GM12878 (cell line): ENCODE measurements around the gene DCAF11.

Source experiments
- CREB1 ChIP-seq: IDR thresholded peaks from 2 replicates; pipeline ENCODE4 v1.6.1; 2012; ENCODE audit warnings: low read depth, mild to moderate bottlenecking, inconsistent platforms
- CTCF ChIP-seq, 3 experiments: IDR thresholded peaks in 2 of 3; conservative IDR thresholded peaks in 1 of 3; 2 replicates each; pipeline ENCODE4 v1.5.1; 2011; ENCODE audit warnings: low read depth in 3 of 3, low read length in 3 of 3, mild to moderate bottlenecking in 3 of 3, control low read depth in 2 of 3, moderate library complexity in 2 of 3, inconsistent platforms in 1 of 3, mixed read lengths in 1 of 3; ENCODE audit not compliant: control insufficient read depth in 2 of 3, insufficient read depth in 1 of 3; ENCODE audit errors: extremely low read depth in 1 of 3
- ELK1 ChIP-seq: IDR thresholded peaks from 2 replicates; pipeline ENCODE4 v1.6.1; 2012; ENCODE audit warnings: low read depth, low read length, improper control_type of control experiment
- EZH2 ChIP-seq: IDR thresholded peaks from 2 replicates; pipeline ENCODE4 v1.6.1; 2012; ENCODE audit warnings: low read depth, mild to moderate bottlenecking, control low read depth, inconsistent platforms, low read length, borderline replicate concordance; ENCODE audit not compliant: control insufficient read depth
- POLR2AphosphoS5 ChIP-seq: IDR thresholded peaks from 2 replicates; pipeline ENCODE4 v1.6.1; 2011; ENCODE audit warnings: mild to moderate bottlenecking, low read length, inconsistent platforms
- RAD21 ChIP-seq: IDR thresholded peaks from 2 replicates; pipeline ENCODE4 v1.6.1; 2011; ENCODE audit warnings: mild to moderate bottlenecking, low read depth, low read length, moderate library complexity; ENCODE audit not compliant: insufficient read depth
- RCOR1 ChIP-seq: conservative IDR thresholded peaks from 2 replicates; pipeline ENCODE4 v1.6.1; 2012; ENCODE audit warnings: low read depth, low read length, improper control_type of control experiment
- SRF ChIP-seq, 2 experiments: IDR thresholded peaks; 2 replicates each; pipeline ENCODE4 v1.6.1; 2011; ENCODE audit warnings: low read depth in 2 of 2, low read length in 2 of 2, mild to moderate bottlenecking in 1 of 2, moderate library complexity in 1 of 2

GRCh38 chr14:24082411-24083080 is 32.0 kb upstream of the DCAF11 start:
- TF ChIP-seq RAD21 (no peak), EZH2 (no peak), CREB1 (no peak), RCOR1 (no peak), ELK1 (no peak), SRF (IDR thresholded peaks at IDR 0.05; ENCODE audit: low read depth in 2 of 2, low read length in 2 of 2) (no peak), POLR2AphosphoS5 (no peak), CTCF (IDR thresholded peaks at IDR 0.05 in 2 of 3, conservative IDR thresholded peaks at IDR 0.05 in 1 of 3; ENCODE audit: control insufficient read depth in 2 of 3, extremely low read depth in 1 of 3, insufficient read depth in 1 of 3, low read depth in 3 of 3, low read length in 3 of 3) (no peak)
